A549 (cell line): Measurements from ENCODE around the gene SKIC8. TPM values are rescaled to one million over a fixed set of nuclear protein-coding genes. Genes with fewer than 3 reads are reported as not detected.

Source experiments
- ATAC-seq, 2 experiments: fragments of 200-7000 bp in 1 of 2; fragments of >200 bp in 1 of 2; cut with Nextera tagmentation in 1 of 2; cut with Tn5 transposase in 1 of 2; 3 replicates each; pipeline versions ENCODE4 v1.8.0 to v1.9.1; 2018 to 2020; ENCODE audit warnings: mild to moderate bottlenecking in 1 of 2, moderate library complexity in 1 of 2
- CTCF ChIA-PET: fragments of 300-600 bp; sonication (Branson Sonifier 250); formaldehyde crosslinking; extraction: SDS; loops from one replicate; lab custom pipeline; 2021; ENCODE audit warnings: antibody characterized with exemption, inconsistent platforms; lab: Yijun Ruan, JAX
- POLR2A ChIA-PET: fragments of 350-600 bp; formaldehyde crosslinking; extraction: SDS; loops from one replicate; lab custom pipeline; 2021; ENCODE audit warnings: antibody characterized with exemption, inconsistent platforms; lab: Yijun Ruan, JAX
- DNase-seq, 2 experiments: peaks; one replicate each; pipeline versions ENCODE4 v3.0.0 to v3.0.0-alpha.2; 2011 to 2016; ENCODE audit warnings: low read depth in 1 of 2, low spot score in 1 of 2
- FAIRE-seq: peaks from 2 replicates; lab custom pipeline; 2011; peaks lifted over from hg19 to GRCh38; lab: Jason Lieb, UNC
- H3K27ac ChIP-seq, 2 experiments: fragments of >200 bp; sonication (Bioruptor Twin); formaldehyde crosslinking; 3 replicates each; pipeline ENCODE4 v1.5.1; 2016 to 2017
- H3K4me1 ChIP-seq: fragments of >200 bp; sonication (Bioruptor Twin); formaldehyde crosslinking; 3 replicates; pipeline ENCODE4 v1.6.1; 2016
- H3K4me2 ChIP-seq: fragments of >200 bp; sonication (Bioruptor Twin); formaldehyde crosslinking; 3 replicates; pipeline ENCODE4 v1.6.1; 2016
- H3K4me3 ChIP-seq: fragments of >200 bp; sonication (Bioruptor Twin); formaldehyde crosslinking; 3 replicates; pipeline ENCODE4 v1.5.1; 2016
- H3K9me3 ChIP-seq: fragments of >200 bp; sonication (Bioruptor Twin); formaldehyde crosslinking; 3 replicates; pipeline ENCODE4 v1.6.1; 2016
- ATOH8 ChIP-seq: fragments of 250-450 bp; sonication (Bioruptor Pico); IDR thresholded peaks from 2 replicates; pipeline ENCODE4 v1.5.0; 2020; ENCODE audit warnings: low read depth, mild to moderate bottlenecking, moderate library complexity
- BCL3 ChIP-seq: fragments of >200 bp; sonication (Bioruptor Twin); formaldehyde crosslinking; IDR thresholded peaks from 3 replicates; pipeline ENCODE4 v1.6.1; 2016
- BHLHE40 ChIP-seq: IDR thresholded peaks from 2 replicates; pipeline ENCODE4 v1.6.1; 2012; ENCODE audit warnings: low read depth, low read length, inconsistent platforms
- CBX8 ChIP-seq: fragments of 200-600 bp; sonication (generic); IDR thresholded peaks from 2 replicates; pipeline ENCODE4 v1.6.1; 2016
- CEBPB ChIP-seq, 2 experiments: fragments of >200 bp in 1 of 2; sonication (Bioruptor Twin) in 1 of 2; formaldehyde crosslinking in 1 of 2; IDR thresholded peaks; 2 replicates each; pipeline ENCODE4 v1.6.1; 2012 to 2016
- E2F6 ChIP-seq: IDR thresholded peaks from 2 replicates; pipeline ENCODE4 v1.6.1; 2012; ENCODE audit warnings: low read depth, borderline replicate concordance
- EHMT2 ChIP-seq: fragments of 200-600 bp; sonication (generic); IDR thresholded peaks from 2 replicates; pipeline ENCODE4 v1.6.1; 2016; ENCODE audit warnings: antibody characterized with exemption, low read depth, mild to moderate bottlenecking, moderate library complexity
- FOSB ChIP-seq: fragments of 250-450 bp; sonication (Bioruptor Pico); IDR thresholded peaks from 2 replicates; pipeline ENCODE4 v1.5.0; 2020; ENCODE audit warnings: mild to moderate bottlenecking, moderate library complexity
- FOSL2 ChIP-seq, 2 experiments: fragments of 450-650 bp in 1 of 2; fragments of >200 bp in 1 of 2; sonication (Bioruptor Twin) in 1 of 2; formaldehyde crosslinking; IDR thresholded peaks; 2 replicates each; pipeline versions ENCODE4 v1.5.0 to v1.6.1; 2016 to 2020; ENCODE audit warnings: mild to moderate bottlenecking in 1 of 2, moderate library complexity in 1 of 2
- GATA3 ChIP-seq: IDR thresholded peaks from 2 replicates; pipeline ENCODE4 v1.6.1; 2012; ENCODE audit warnings: borderline replicate concordance
- HOXA7 ChIP-seq: fragments of 250-450 bp; sonication (Bioruptor Pico); IDR thresholded peaks from 2 replicates; pipeline ENCODE4 v1.5.0; 2020; ENCODE audit warnings: mild to moderate bottlenecking, moderate library complexity
- JUN ChIP-seq, 2 experiments: fragments of >200 bp; sonication (Bioruptor Twin); formaldehyde crosslinking; IDR thresholded peaks; 2 replicates in 1 of 2; 3 replicates in 1 of 2; pipeline ENCODE4 v1.6.1; 2016 to 2017
- KDM5A ChIP-seq: fragments of 200-600 bp; sonication (generic); IDR thresholded peaks from 2 replicates; pipeline ENCODE4 v1.6.1; 2016; ENCODE audit warnings: antibody characterized with exemption, mild to moderate bottlenecking
- MAX ChIP-seq: IDR thresholded peaks from 2 replicates; pipeline ENCODE4 v1.6.1; 2012
- MYC ChIP-seq: IDR thresholded peaks from 2 replicates; pipeline ENCODE4 v1.6.1; 2012; ENCODE audit warnings: mild to moderate bottlenecking, inconsistent platforms, low read length, improper control_type of control experiment, borderline replicate concordance
- PBX3 ChIP-seq: IDR thresholded peaks from 2 replicates; pipeline ENCODE4 v1.6.1; 2012
- PHF8 ChIP-seq: fragments of 200-600 bp; sonication (generic); IDR thresholded peaks from 2 replicates; pipeline ENCODE4 v1.6.1; 2016; ENCODE audit warnings: low read depth, mild to moderate bottlenecking, antibody characterized with exemption, moderate library complexity, borderline replicate concordance
- POLR2A ChIP-seq: IDR thresholded peaks from 2 replicates; pipeline ENCODE4 v1.6.1; 2012; ENCODE audit warnings: mild to moderate bottlenecking, low read length
- POLR2AphosphoS2 ChIP-seq: conservative IDR thresholded peaks from 2 replicates; pipeline ENCODE4 v1.6.1; 2012; ENCODE audit warnings: low read length, improper control_type of control experiment, inconsistent platforms
- REST ChIP-seq: fragments of 200-600 bp; sonication (generic); IDR thresholded peaks from 2 replicates; pipeline ENCODE4 v1.6.1; 2016; ENCODE audit warnings: antibody characterized with exemption, mild to moderate bottlenecking, moderate library complexity
- ZC3H11A ChIP-seq: fragments of 450-650 bp; IDR thresholded peaks from 2 replicates; pipeline ENCODE4 v1.6.1; 2014; ENCODE audit warnings: antibody characterized with exemption, mild to moderate bottlenecking
- ZFP36 ChIP-seq: fragments of 450-650 bp; IDR thresholded peaks from 2 replicates; pipeline ENCODE4 v1.6.1; 2014; ENCODE audit warnings: borderline replicate concordance; ENCODE audit not compliant: partially characterized antibody
- WGBS: methylation state at CpG from one replicate; pipeline ENCODE4 v1.1.6; 2017; ENCODE audit errors: missing lambda C conversion rate; 5-methylcytosine and 5-hydroxymethylcytosine counted together
- polyA minus RNA-seq: library from RNA; depleted of rRNA, polyadenylated mRNA; stranded (reverse); fragments of >200 nt; gene quantifications from 2 replicates; pipeline ENCODE4 v1.2.3, GENCODE V29; 2011; rRNA and poly(A)+ RNA removed
- polyA plus RNA-seq, 4 experiments: library from polyadenylated mRNA; depleted of rRNA in 3 of 4; stranded (reverse); fragments of >200 nt; fragmentation: RNase III in 1 of 4; extraction: RNeasy Plus Mini Kit Qiagen cat#74134 plus additional on column Dnase treatment in 1 of 4; gene quantifications; 2 replicates in 3 of 4; 3 replicates in 1 of 4; pipeline ENCODE4 v1.2.3, GENCODE V29; 2011 to 2017

Gene SKIC8
- polyA plus RNA-seq (2011; rRNA removed) (162 and 177 TPM in 2 replicates), polyA plus RNA-seq (2017; fragmentation: RNase III; extraction: RNeasy Plus Mini Kit Qiagen cat#74134 plus additional on column Dnase treatment) (143 to 154 TPM (median 144 TPM) in 3 replicates), polyA minus RNA-seq (73.3 and 77.4 TPM in 2 replicates)
- polyA plus RNA-seq (2012; cell fraction: cytosol; rRNA removed): 108 and 112 TPM in 2 replicates
- 56.6 and 82.9 TPM in 2 replicates for polyA plus RNA-seq (2012; cell fraction: nucleus; rRNA removed)

GRCh38 chr15:78299101-78299930, at the start of gene SKIC8:
Gene SKIC8 (minus strand): TSS chr15:78299609. CDS start chr15:78295686, 3,923 bp downstream.
- Histone ChIP-seq H3K4me1 (peaks cover 25% of the 10 kb centered on the region), H3K4me2 (peak within 1 kb of the TSS; percentile 80)
- CTCF ChIA-PET: interaction anchor here (0.6 to 4.1 kb wide), 19 partner anchors 8 to 1801 kb away, joined by 3 to 35 read pairs (median 4); partner anchors contain the start of gene CIB2

More at GRCh38 chr15:78299101-78299930, at the start of gene SKIC8:
- DNase-seq: peak; percentile 95 to 97
- peak within 1 kb of the TSS; percentile 77 to 88 for H3K27ac ChIP-seq
- TF ChIP-seq ATOH8 (CRISPR knock-in tag): no peak
- TF ChIP-seq GATA3: peak; percentile 38; the same call in 1 of the 2 replicates
- 0 out of 2 replicates have a peak, but pooled peaks have one; percentile 17 for TF ChIP-seq REST
- no peak for TF ChIP-seq BHLHE40
- no peak for TF ChIP-seq ZFP36
- no peak for TF ChIP-seq POLR2AphosphoS2
- TF ChIP-seq PBX3: 0 out of 2 replicates have a peak, but pooled peaks have one; percentile 17
- TF ChIP-seq KDM5A: peak; percentile 91
- peak; percentile 90 for TF ChIP-seq MAX
- peak; percentile 95 for TF ChIP-seq PHF8
- TF ChIP-seq FOSL2 (IDR thresholded peaks at IDR 0.05): no peak
- TF ChIP-seq FOSL2 (CRISPR knock-in tag; IDR thresholded peaks at IDR 0.05): 0 out of 2 replicates have a peak, but pooled peaks have one; percentile 9
- TF ChIP-seq ZC3H11A: no peak
- TF ChIP-seq EHMT2: no peak
- TF ChIP-seq FOSB (CRISPR knock-in tag): peak; percentile 49; the same call in 1 of the 2 replicates
- peak; percentile 97 for TF ChIP-seq POLR2A
- no peak for TF ChIP-seq CBX8
- TF ChIP-seq MYC: 0 out of 2 replicates have a peak, but pooled peaks have one; percentile 14
- peak; percentile 72; the same call in 2 of the 3 replicates for TF ChIP-seq BCL3
- TF ChIP-seq JUN (IDR thresholded peaks at IDR 0.05): peak; percentile 76 to 90
- TF ChIP-seq E2F6: peak; percentile 45
- TF ChIP-seq HOXA7 (CRISPR knock-in tag): 0 out of 2 replicates have a peak, but pooled peaks have one; percentile 24
- TF ChIP-seq CEBPB (IDR thresholded peaks at IDR 0.05): peak; percentile 74 to 80
- TF ChIP-seq, all 56 proteins: peak for 15
- peak; percentile 59 for FAIRE-seq
- WGBS: under 1% methylated on average over 39 of the region's 55 CpGs
- Histone ChIP-seq H3K9me3 (no peaks in the 10 kb centered on the region), H3K4me3 (peak within 1 kb of the TSS; percentile 79)
- peak; percentile 95 to 98 for ATAC-seq
- POLR2A ChIA-PET: interaction anchor here (0.5 to 1.8 kb wide), 47 partner anchors 9 to 1012 kb away, joined by 3 to 32 read pairs (median 4); partner anchors contain the start of genes ADAMTS7, CHRNA5, IDH3A and IREB2
